Mucosa of descending colon (tissue), 3 donors: ENCODE results near the gene GPC4. TPM values are rescaled to one million over a fixed set of nuclear protein-coding genes. Genes with fewer than 3 reads are reported as not detected.
A peak's percentile ranks its signal among the peaks of the same experiment; 100 is the strongest.
"Not testable (repeated sequence)": the region's sequence is repeated elsewhere in the genome, so short reads cannot be mapped to it uniquely, and the experiment has no call there.

Experiments
- ATAC-seq: fragments of 200-7000 bp; cut with Tn5 transposase; one replicate; pipeline ENCODE4 v1.9.1; 2020; ENCODE audit warnings: mild to moderate bottlenecking, moderate library complexity
- DNase-seq, 3 donors: peaks; one replicate each; pipeline ENCODE4 v3.0.0-alpha.2; 2020
- H3K36me3 ChIP-seq: fragments of 200-600 bp; one replicate; pipeline ENCODE4 v1.8.0; 2021; ENCODE audit warnings: low read depth, mild to moderate bottlenecking
- H3K4me1 ChIP-seq: fragments of 200-600 bp; one replicate; pipeline ENCODE4 v1.8.0; 2021; ENCODE audit warnings: low read depth, mild to moderate bottlenecking
- H3K4me3 ChIP-seq: fragments of 200-600 bp; one replicate; pipeline ENCODE4 v1.8.0; 2021; ENCODE audit warnings: mild to moderate bottlenecking
- H3K9me3 ChIP-seq: fragments of 200-600 bp; one replicate; pipeline ENCODE4 v1.8.0; 2021; ENCODE audit warnings: mild to moderate bottlenecking
- CTCF ChIP-seq: fragments of 200-600 bp; IDR thresholded peaks from one replicate; pipeline ENCODE4 v1.8.0; 2022; ENCODE audit warnings: antibody characterized with exemption, mild to moderate bottlenecking
- intact Hi-C, 2 donors: fragments of 100-400 bp; cut with DNase I in 1 of 2; cut with micrococcal nuclease in 1 of 2; formaldehyde crosslinking; loops; one replicate each; pipeline versions ENCODE4 v1.11.0 to v1.11.1; 2022; cut with DNase I, micrococcal nuclease
- total RNA-seq, 3 donors: library from RNA; stranded (reverse); fragmentation: NEBNext Ultra II Directional in 2 of 3; extraction: Animal tissue kit (Norgen Biotek cat#: 25700) in 2 of 3; gene quantifications; one replicate each; pipeline versions ENCODE4 v1.2.1 to v1.2.4, GENCODE V29; 2021 to 2023
- donor health status: DM: no; HTN: no; CAD: no; lungs with moderate emphysema.
- donor health status: DM: no; HTN: no; CAD: no.
- donor health status: DM: no; HTN: yes; CAD: no.

GPC4 gene
- total RNA-seq, 3 donors from 2014 or later = 12.7 to 33.5 (median 18.4) TPM

- DNase-seq (no peak), ATAC-seq (no peak)
- TF ChIP-seq CTCF = no peak
- Histone ChIP-seq H3K4me3 (no peak overlapping the region), H3K4me1 (no peaks in the 10 kb centered on the region), H3K9me3 (no peaks in the 10 kb centered on the region), H3K36me3 (no peaks in the 10 kb centered on the region)
- intact Hi-C loops = loop anchor here in 1 of 2 donors (10.0 kb wide), 1 partner anchor 82 kb away; the partner anchor contains the start of gene GPC4
These were observed 82.0 kb downstream of the GPC4 start for GRCh38 chrX:133333154-133333750.

- H3K4me1 ChIP-seq = no peaks in the 10 kb centered on the region
- ATAC-seq (no peak), DNase-seq (no peak)
- H3K36me3 ChIP-seq = no peaks in the 10 kb centered on the region
- no peaks in the 10 kb centered on the region for H3K9me3 ChIP-seq
- no peak for TF ChIP-seq CTCF
- H3K4me3 ChIP-seq = no peak overlapping the region
- intact Hi-C loops = loop anchor here in 1 of 2 donors (10.0 kb wide), 1 partner anchor 82 kb away; the partner anchor contains the start of gene GPC4
These were observed 82.6 kb downstream of the GPC4 start for GRCh38 chrX:133332737-133333136.

GRCh38 chrX:133330956-133331355 is 84.3 kb downstream of the GPC4 start:
- H3K9me3 ChIP-seq = no peaks in the 10 kb centered on the region
- no peaks in the 10 kb centered on the region for H3K36me3 ChIP-seq
- intact Hi-C loops = loop anchor here in 1 of 2 donors (10.0 kb wide), 1 partner anchor 84 kb away; the partner anchor contains the start of gene GPC4
- H3K4me1 ChIP-seq = no peaks in the 10 kb centered on the region
- no peak overlapping the region for H3K4me3 ChIP-seq
- ATAC-seq = no peak
- TF ChIP-seq CTCF = no peak
- no peak for DNase-seq

GRCh38 chrX:133325422-133325821 is 89.9 kb downstream of the GPC4 start:
- TF ChIP-seq CTCF = no peak
- H3K4me3 ChIP-seq = no peak overlapping the region
- DNase-seq (no peak), ATAC-seq (no peak)
- no peaks in the 10 kb centered on the region for H3K36me3 ChIP-seq
- no peaks in the 10 kb centered on the region for H3K4me1 ChIP-seq
- H3K9me3 ChIP-seq = no peaks in the 10 kb centered on the region
- intact Hi-C loops = no loop called here

- no peaks in the 10 kb centered on the region for H3K4me1 ChIP-seq
- ATAC-seq (peak; percentile 79), DNase-seq (no peak)
- no peaks in the 10 kb centered on the region for H3K36me3 ChIP-seq
- no peak for TF ChIP-seq CTCF
- intact Hi-C loops = no loop called here
- H3K4me3 ChIP-seq = no peak overlapping the region
- no peaks in the 10 kb centered on the region for H3K9me3 ChIP-seq
These were observed 91.9 kb downstream of the GPC4 start for GRCh38 chrX:133323431-133323830.

GRCh38 chrX:133322269-133322668 is 93.0 kb downstream of the GPC4 start:
- H3K36me3 ChIP-seq, H3K4me3 ChIP-seq, ATAC-seq, H3K4me1 ChIP-seq, DNase-seq, H3K9me3 ChIP-seq, intact Hi-C loops: not testable (repeated sequence)
